PC-9 (cell line): ENCODE data around the gene SNX19.

Experiments used
- CTCF ChIP-seq: fragments of 200-600 bp; sonication (generic); conservative IDR thresholded peaks from 2 replicates; pipeline ENCODE4 v1.6.1; 2017; ENCODE audit warnings: mixed run types, antibody characterized with exemption, mild to moderate bottlenecking, moderate library complexity
- EZH2 ChIP-seq: fragments of 200-600 bp; sonication (generic); IDR thresholded peaks from 2 replicates; pipeline ENCODE4 v1.8.0; 2017; ENCODE audit warnings: antibody characterized with exemption, low read depth

- TF ChIP-seq EZH2 = no peak
- no peak for TF ChIP-seq CTCF
These were observed 13.9 kb downstream of the SNX19 start for GRCh38 chr11:130902380-130902779.
